ENCODE measurements around the gene P2RY2. TPM values are rescaled to one million over a fixed set of nuclear protein-coding genes. Genes with fewer than 3 reads are reported as not detected.
"Not testable (repeated sequence)": the region's sequence is repeated elsewhere in the genome, so short reads cannot be mapped to it uniquely, and the experiment has no call there.

P2RY2 gene
- total and polyA plus RNA-seq, 3 experiments from 2014 or later: not detected

DNA sequence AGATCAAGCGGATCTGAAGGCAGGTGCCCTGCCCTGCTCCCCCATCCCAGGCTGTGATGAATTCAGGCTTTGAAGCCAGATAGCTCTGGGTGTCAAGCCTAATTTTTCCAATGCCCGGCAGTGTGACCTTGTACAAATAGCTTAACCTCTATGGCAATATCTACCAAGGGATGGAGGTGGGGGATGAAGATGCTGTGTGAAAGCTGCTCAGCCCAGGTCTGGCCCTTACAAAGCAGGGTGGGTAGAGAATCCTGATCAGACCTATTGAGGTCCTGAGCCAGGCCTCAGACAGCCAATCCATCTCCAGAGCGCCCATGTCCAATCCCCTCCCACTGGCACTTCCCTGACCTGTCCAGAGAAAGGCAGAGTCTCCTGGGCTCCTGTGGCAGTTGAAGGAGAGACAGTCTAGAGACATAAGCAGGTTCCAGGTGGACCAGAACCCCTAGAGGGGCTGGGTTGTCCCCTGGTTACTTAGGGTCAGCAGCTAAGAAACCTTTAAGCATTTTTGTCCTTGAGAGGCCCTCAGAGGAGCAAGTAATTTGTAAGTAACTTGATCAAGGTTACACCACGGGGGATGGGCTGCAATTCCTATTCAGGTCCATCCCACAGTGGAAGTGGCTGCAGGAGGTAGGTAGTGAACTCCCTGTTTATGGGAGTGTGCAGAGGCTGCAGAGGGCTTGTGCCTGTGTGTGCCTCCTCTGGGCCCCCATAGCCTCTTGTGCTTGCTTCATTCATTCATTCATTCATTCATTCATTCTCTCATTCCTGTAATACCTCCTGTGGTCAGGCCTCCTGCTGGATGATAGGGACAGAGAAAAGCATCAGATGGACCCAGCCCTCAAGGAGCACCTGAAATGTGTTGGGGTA lies 10.4 kb downstream of the P2RY2 start:
- no peak overlapping the region for H3K4me3 Mint-ChIP-seq
- H3K4me1 Mint-ChIP-seq: peaks cover 0 to 4% (median 0%) of the 10 kb centered on the region in 3 donors
- Histone ChIP-seq H3K27ac (ENCODE audit: low read depth, low read length) (no peak overlapping the region), H3K4me1 (ENCODE audit: insufficient read depth, low read length) (no peaks in the 10 kb centered on the region), H3K9me3 (ENCODE audit: low read length) (no peaks in the 10 kb centered on the region), H3K27me3 (ENCODE audit: insufficient read depth, low read length, poor library complexity, severe bottlenecking) (no peaks in the 10 kb centered on the region), H3K36me3 (ENCODE audit: insufficient read depth, low read length) (no peaks in the 10 kb centered on the region), H3K4me3 (ENCODE audit: low read length) (no peak overlapping the region)
- H3K36me3 Mint-ChIP-seq: no peaks in the 10 kb centered on the region
- ChIA-PET CTCF (no interaction called here), POLR2A (no interaction called here)
- no peak for DNase-seq
- peaks cover 8% of the 10 kb centered on the region in 2 donors for H3K27me3 Mint-ChIP-seq
- H3K9me3 Mint-ChIP-seq: no peaks in the 10 kb centered on the region
- H3K27ac Mint-ChIP-seq: peak overlapping the region in 1 of 8 donors; percentile 22

DNA sequence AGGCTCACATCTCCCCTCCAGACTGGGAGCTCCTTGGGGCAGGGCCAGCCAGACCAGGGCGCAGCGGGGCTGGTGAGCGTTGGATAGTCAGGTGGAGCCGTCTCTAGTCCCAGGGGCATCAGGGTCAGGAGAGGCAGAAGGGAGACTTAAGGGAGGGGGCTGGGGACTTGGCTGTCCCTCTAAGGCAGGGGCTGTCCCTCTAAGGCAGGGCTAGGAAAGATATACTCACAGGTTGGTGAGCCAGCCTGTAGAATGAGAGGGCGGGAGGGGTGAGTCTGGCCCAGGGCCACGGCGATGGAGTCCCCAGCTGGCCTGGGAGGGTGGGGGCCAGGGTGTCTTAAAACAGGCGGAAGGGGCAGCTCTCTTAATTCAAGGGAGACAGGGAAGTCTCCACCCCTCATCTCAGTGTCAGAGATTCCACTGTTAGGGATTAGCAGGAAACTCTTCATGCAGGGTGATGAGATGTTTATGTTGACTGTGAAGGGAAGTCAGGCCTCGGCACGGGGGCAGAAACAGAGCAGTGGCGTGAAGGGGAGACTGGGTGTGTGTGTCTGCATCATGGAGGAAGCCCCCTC lies 11.3 kb downstream of the P2RY2 start:
- ChIA-PET POLR2A (no interaction called here), CTCF (no interaction called here)
- Histone ChIP-seq H3K4me3 (ENCODE audit: low read length) (no peak overlapping the region), H3K27me3 (ENCODE audit: insufficient read depth, low read length, poor library complexity, severe bottlenecking) (no peaks in the 10 kb centered on the region), H3K36me3 (ENCODE audit: insufficient read depth, low read length) (no peaks in the 10 kb centered on the region), H3K4me1 (ENCODE audit: insufficient read depth, low read length) (no peaks in the 10 kb centered on the region), H3K9me3 (ENCODE audit: low read length) (no peaks in the 10 kb centered on the region), H3K27ac (ENCODE audit: low read depth, low read length) (no peak overlapping the region)
- H3K36me3 Mint-ChIP-seq: no peaks in the 10 kb centered on the region
- no peak for DNase-seq
- no peaks in the 10 kb centered on the region for H3K9me3 Mint-ChIP-seq
- H3K27me3 Mint-ChIP-seq: peaks cover 8% of the 10 kb centered on the region in 2 donors
- no peak overlapping the region for H3K27ac Mint-ChIP-seq
- no peak overlapping the region for H3K4me3 Mint-ChIP-seq
- H3K4me1 Mint-ChIP-seq: peaks cover 0 to 4% (median 0%) of the 10 kb centered on the region in 3 donors

DNA sequence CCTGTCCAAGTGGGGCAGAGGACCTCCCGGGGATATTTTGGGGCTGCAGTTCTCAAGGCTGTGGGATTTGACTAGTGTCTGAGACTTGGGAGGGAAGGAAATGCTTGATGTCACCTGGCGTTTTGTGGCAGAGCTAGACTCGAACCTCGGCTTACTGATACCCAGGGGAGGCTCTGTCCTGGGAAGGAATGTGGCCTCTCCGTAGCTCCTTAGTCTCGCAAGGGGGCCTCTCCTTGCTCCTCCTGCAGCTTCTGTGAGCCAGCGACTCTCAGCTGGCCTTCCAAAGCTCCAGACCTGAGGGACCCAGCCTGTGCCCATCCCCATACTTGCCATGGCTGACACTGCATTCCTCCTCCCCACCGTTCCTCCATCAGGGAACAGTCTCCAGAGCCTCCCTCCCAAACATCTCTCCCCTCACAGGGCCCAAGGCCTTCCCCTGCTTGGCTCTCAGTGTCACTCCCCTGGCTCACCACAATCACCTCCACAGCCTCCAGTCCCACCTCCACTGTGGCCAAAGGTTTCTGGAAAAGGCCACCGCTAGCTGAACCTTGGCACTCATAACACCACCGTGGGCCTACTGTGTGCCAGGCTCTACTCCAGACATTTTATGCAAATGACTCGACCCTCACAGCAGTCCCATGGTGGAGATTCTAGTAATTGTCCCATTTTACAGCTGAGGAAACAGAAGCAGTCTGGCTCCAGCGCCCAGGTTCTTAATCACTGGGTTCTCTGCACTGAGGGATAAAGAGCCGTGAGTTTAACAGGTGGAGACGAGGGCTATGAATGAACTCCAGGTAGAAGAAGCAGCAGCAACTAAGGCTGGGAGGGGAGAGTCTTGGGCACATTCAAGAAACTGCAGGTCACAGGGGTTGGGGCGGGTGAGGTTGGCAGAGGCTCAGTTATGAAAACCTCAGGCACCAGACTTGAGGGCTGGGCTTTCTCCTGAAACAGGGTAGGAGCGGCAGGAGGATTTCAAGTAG lies 12.1 kb downstream of the P2RY2 start:
- ChIA-PET CTCF (no interaction called here), POLR2A (no interaction called here)
- Histone ChIP-seq H3K27me3 (ENCODE audit: insufficient read depth, low read length, poor library complexity, severe bottlenecking) (no peaks in the 10 kb centered on the region), H3K27ac (ENCODE audit: low read depth, low read length) (no peak overlapping the region), H3K4me3 (ENCODE audit: low read length) (no peak overlapping the region), H3K4me1 (ENCODE audit: insufficient read depth, low read length) (no peaks in the 10 kb centered on the region), H3K9me3 (ENCODE audit: low read length) (no peaks in the 10 kb centered on the region), H3K36me3 (ENCODE audit: insufficient read depth, low read length) (no peaks in the 10 kb centered on the region)
- no peak overlapping the region for H3K4me3 Mint-ChIP-seq
- no peaks in the 10 kb centered on the region for H3K4me1 Mint-ChIP-seq
- peaks cover 8% of the 10 kb centered on the region in 2 donors for H3K27me3 Mint-ChIP-seq
- no peaks in the 10 kb centered on the region for H3K9me3 Mint-ChIP-seq
- no peak for DNase-seq
- H3K27ac Mint-ChIP-seq: no peak overlapping the region
- H3K36me3 Mint-ChIP-seq: no peaks in the 10 kb centered on the region

DNA sequence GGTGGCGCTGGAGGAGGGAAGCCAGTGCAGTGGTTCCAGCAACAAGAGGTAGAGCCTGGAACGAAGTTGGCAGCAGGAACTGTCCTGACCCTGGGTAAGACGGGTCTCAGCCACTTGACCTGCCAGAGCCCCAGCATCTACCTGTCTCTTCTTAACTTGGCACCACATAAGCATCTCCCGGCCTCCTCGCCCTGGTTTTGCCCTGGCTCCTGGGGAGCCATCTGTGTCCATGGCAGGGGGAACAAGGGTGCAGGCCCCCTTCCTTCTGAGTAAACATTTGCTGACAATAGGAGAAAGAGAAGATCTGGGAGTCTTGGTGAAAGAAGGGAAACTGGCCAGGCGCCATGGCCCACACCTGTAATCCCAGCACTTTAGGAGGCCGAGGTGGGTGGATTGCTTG lies 12.8 kb downstream of the P2RY2 start:
- H3K4me3 Mint-ChIP-seq: no peak overlapping the region
- DNase-seq: no peak
- no peaks in the 10 kb centered on the region for H3K9me3 ChIP-seq (ENCODE audit: low read length)
- no peaks in the 10 kb centered on the region for H3K36me3 ChIP-seq (ENCODE audit: insufficient read depth, low read length)
- no peak overlapping the region for H3K4me3 ChIP-seq (ENCODE audit: low read length)
- H3K36me3 Mint-ChIP-seq: no peaks in the 10 kb centered on the region
- H3K4me1 ChIP-seq (ENCODE audit: insufficient read depth, low read length): no peaks in the 10 kb centered on the region
- no peaks in the 10 kb centered on the region for H3K9me3 Mint-ChIP-seq
- H3K4me1 Mint-ChIP-seq: no peaks in the 10 kb centered on the region
- H3K27me3 ChIP-seq (ENCODE audit: insufficient read depth, low read length, poor library complexity, severe bottlenecking): no peaks in the 10 kb centered on the region
- CTCF ChIA-PET: no interaction called here
- no peak overlapping the region for H3K27ac ChIP-seq (ENCODE audit: low read depth, low read length)
- POLR2A ChIA-PET: no interaction called here
- peaks cover 5 to 8% of the 10 kb centered on the region in 2 donors for H3K27me3 Mint-ChIP-seq
- no peak overlapping the region for H3K27ac Mint-ChIP-seq

DNA sequence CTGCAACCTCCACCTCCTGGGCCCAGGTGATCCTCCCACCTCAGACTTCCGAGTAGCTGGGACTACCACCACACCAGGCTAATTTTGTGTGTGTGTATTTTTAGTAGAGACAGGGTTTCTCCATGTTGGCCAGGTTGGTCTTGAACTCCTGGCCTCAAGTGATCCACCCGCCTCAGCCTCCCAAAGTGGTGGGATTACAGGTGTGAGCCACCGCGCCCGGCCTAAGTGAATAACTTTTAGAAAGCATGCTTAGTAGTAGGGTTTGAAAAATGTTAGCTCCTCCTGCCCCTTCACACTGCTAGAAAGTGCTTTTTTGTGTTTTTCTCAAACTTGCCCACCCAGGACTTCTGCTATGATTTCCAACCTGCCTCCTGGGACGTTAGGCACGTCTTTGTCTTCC lies 14.4 kb downstream of the P2RY2 start:
- POLR2A ChIA-PET; H3K9me3 ChIP-seq (ENCODE audit: low read length); H3K4me1 Mint-ChIP-seq; DNase-seq; H3K36me3 Mint-ChIP-seq; H3K36me3 ChIP-seq (ENCODE audit: insufficient read depth, low read length); H3K27me3 Mint-ChIP-seq; H3K27me3 ChIP-seq (ENCODE audit: insufficient read depth, low read length, poor library complexity, severe bottlenecking); H3K9me3 Mint-ChIP-seq; H3K4me1 ChIP-seq (ENCODE audit: insufficient read depth, low read length); H3K4me3 ChIP-seq (ENCODE audit: low read length); H3K4me3 Mint-ChIP-seq; H3K27ac ChIP-seq (ENCODE audit: low read depth, low read length): not testable (repeated sequence)
- CTCF ChIA-PET: interaction anchor here (1.2 kb wide), 1 partner anchor 11 kb away, joined by 3 read pairs; no protein-coding TSS in a partner anchor
- peak overlapping the region in 1 of 8 donors; percentile 45 for H3K27ac Mint-ChIP-seq

DNA sequence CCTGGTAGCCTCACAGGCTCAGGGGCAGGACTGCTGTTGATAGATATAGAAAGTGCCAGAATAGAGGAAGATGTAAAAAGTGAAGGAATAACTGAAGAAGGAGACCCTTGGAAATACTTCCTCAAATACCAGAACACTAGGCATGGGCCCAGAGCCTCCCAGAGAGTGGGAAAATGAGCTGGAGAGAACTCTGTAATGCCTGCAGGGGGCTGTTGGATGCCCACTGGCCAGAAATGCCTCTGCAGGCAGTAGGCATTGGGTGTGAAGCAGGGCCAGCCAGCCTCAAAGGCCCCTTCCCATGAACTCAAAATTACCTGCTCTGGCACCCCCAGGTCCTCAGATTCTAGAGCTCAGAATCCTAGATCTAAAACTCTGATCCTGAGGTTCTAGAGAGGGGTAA lies 15.1 kb downstream of the P2RY2 start:
- no peak overlapping the region for H3K4me3 ChIP-seq (ENCODE audit: low read length)
- Mint-ChIP-seq H3K27me3 (peaks cover 5 to 8% of the 10 kb centered on the region in 2 donors), H3K4me1 (no peaks in the 10 kb centered on the region), H3K36me3 (no peaks in the 10 kb centered on the region), H3K4me3 (no peak overlapping the region), H3K9me3 (no peaks in the 10 kb centered on the region), H3K27ac (peak overlapping the region in 1 of 8 donors; percentile 48)
- no peaks in the 10 kb centered on the region for H3K4me1 ChIP-seq (ENCODE audit: insufficient read depth, low read length)
- DNase-seq: no peak
- H3K36me3 ChIP-seq (ENCODE audit: insufficient read depth, low read length): no peaks in the 10 kb centered on the region
- H3K27ac ChIP-seq (ENCODE audit: low read depth, low read length): no peak overlapping the region
- no peaks in the 10 kb centered on the region for H3K9me3 ChIP-seq (ENCODE audit: low read length)
- H3K27me3 ChIP-seq (ENCODE audit: insufficient read depth, low read length, poor library complexity, severe bottlenecking): no peaks in the 10 kb centered on the region
- ChIA-PET CTCF (interaction anchor here (1.0 to 1.2 kb wide), 2 partner anchors 11 to 12 kb away, joined by 3 read pairs; no protein-coding TSS in a partner anchor), POLR2A (no interaction called here)

DNA sequence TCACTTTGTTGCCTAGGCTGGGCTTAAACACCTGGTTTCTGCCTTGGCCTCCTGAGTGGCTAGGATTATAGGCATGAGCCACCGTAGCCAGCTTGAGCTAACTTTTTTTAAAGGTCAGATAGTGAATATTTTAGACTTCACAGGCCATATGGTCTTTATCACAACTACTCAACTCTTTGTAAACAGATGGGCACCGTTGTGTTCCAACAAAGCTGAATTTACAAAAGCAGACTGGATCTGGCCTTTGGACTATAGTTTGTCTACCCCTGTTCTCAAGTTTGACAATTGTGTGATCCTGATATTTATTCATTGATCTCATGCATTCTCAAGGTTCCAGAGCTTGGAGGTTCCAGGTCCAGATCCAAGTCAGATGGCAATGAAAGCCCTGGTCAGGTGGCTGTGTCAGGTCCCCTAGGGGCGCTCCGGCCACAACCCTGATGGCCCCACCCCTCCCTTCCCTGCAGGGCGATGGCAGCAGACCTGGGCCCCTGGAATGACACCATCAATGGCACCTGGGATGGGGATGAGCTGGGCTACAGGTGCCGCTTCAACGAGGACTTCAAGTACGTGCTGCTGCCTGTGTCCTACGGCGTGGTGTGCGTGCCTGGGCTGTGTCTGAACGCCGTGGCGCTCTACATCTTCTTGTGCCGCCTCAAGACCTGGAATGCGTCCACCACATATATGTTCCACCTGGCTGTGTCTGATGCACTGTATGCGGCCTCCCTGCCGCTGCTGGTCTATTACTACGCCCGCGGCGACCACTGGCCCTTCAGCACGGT lies 15.8 kb downstream of the P2RY2 start:
- no peak for DNase-seq
- Histone ChIP-seq H3K4me3 (ENCODE audit: low read length) (no peak overlapping the region), H3K27me3 (ENCODE audit: insufficient read depth, low read length, poor library complexity, severe bottlenecking) (no peaks in the 10 kb centered on the region), H3K4me1 (ENCODE audit: insufficient read depth, low read length) (no peaks in the 10 kb centered on the region), H3K9me3 (ENCODE audit: low read length) (no peaks in the 10 kb centered on the region), H3K36me3 (ENCODE audit: insufficient read depth, low read length) (no peaks in the 10 kb centered on the region), H3K27ac (ENCODE audit: low read depth, low read length) (no peak overlapping the region)
- Mint-ChIP-seq H3K9me3 (no peaks in the 10 kb centered on the region), H3K27me3 (peaks cover 5 to 6% of the 10 kb centered on the region in 2 donors), H3K36me3 (no peaks in the 10 kb centered on the region), H3K4me1 (no peaks in the 10 kb centered on the region), H3K27ac (no peak overlapping the region), H3K4me3 (no peak overlapping the region)
- ChIA-PET POLR2A (no interaction called here), CTCF (interaction anchor here (1.0 to 1.2 kb wide), 2 partner anchors 11 to 12 kb away, joined by 3 read pairs; no protein-coding TSS in a partner anchor)

Measured in CD8-positive, alpha-beta memory T cell (primary cell).